Ovary (tissue), 3 donors: ENCODE results near the gene GPRC5C.

Experiments
- EP300 ChIP-seq: sonication (generic); formaldehyde crosslinking; IDR thresholded peaks from one replicate; pipeline ENCODE4 v1.6.1; 2017; ENCODE audit warnings: antibody characterized with exemption
- POLR2A ChIP-seq: fragments of 450-650 bp; IDR thresholded peaks from one replicate; pipeline ENCODE4 v1.6.1; 2017; ENCODE audit warnings: antibody characterized with exemption, mild to moderate bottlenecking, moderate library complexity
- TF ChIP-seq, protein P1 (sequence below), 3 donors: fragments of 450-650 bp in 2 of 3; fragments of 200-600 bp in 1 of 3; IDR thresholded peaks; one replicate each; pipeline versions ENCODE4 v1.5.1 to v1.8.0; 2016 to 2022; ENCODE audit warnings: antibody characterized with exemption in 3 of 3, mild to moderate bottlenecking in 1 of 3
- donor health status: DM: no; HTN: no; CAD: no.

DNA sequence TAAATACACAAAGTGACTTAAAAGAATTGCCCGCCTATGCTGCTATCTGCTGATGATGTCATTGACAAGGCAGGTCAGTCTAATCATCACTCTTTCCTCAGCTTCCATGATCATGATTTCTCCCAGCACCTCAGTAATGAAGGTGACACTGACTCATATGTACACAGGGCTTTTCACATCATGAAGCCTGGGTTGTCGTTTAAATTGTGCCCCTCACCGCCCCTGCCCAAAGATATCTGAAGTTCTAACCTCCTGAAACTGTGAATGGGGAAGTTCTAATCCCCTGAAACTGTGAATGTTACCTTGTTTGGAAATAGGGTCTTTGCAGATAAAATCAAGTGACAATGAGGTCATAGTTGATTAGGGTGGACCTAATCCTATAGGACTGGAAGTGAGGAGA, 17.4 kb upstream of the GPRC5C start:
- TF ChIP-seq POLR2A = no peak
- TF ChIP-seq, protein P1, sequence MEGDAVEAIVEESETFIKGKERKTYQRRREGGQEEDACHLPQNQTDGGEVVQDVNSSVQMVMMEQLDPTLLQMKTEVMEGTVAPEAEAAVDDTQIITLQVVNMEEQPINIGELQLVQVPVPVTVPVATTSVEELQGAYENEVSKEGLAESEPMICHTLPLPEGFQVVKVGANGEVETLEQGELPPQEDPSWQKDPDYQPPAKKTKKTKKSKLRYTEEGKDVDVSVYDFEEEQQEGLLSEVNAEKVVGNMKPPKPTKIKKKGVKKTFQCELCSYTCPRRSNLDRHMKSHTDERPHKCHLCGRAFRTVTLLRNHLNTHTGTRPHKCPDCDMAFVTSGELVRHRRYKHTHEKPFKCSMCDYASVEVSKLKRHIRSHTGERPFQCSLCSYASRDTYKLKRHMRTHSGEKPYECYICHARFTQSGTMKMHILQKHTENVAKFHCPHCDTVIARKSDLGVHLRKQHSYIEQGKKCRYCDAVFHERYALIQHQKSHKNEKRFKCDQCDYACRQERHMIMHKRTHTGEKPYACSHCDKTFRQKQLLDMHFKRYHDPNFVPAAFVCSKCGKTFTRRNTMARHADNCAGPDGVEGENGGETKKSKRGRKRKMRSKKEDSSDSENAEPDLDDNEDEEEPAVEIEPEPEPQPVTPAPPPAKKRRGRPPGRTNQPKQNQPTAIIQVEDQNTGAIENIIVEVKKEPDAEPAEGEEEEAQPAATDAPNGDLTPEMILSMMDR (IDR thresholded peaks at IDR 0.05) = no peak
- no peak for TF ChIP-seq EP300
